Measurements from ENCODE around the gene CMTM4.

The CMTM4 gene

GRCh38 chr16:66652661-66653360 is 43.7 kb downstream of the CMTM4 start:
- Mint-ChIP-seq H3K27ac (no peak overlapping the region), H3K27me3 (peaks cover 10% of the 10 kb centered on the region), H3K4me3 (no peak overlapping the region), H3K36me3 (no peaks in the 10 kb centered on the region), H3K9me3 (no peaks in the 10 kb centered on the region), H3K4me1 (peaks cover 6% of the 10 kb centered on the region)
- no peak for ATAC-seq (ENCODE audit: low read depth)
- no peak for DNase-seq (ENCODE audit: low spot score in 2 of 2)

DNA sequence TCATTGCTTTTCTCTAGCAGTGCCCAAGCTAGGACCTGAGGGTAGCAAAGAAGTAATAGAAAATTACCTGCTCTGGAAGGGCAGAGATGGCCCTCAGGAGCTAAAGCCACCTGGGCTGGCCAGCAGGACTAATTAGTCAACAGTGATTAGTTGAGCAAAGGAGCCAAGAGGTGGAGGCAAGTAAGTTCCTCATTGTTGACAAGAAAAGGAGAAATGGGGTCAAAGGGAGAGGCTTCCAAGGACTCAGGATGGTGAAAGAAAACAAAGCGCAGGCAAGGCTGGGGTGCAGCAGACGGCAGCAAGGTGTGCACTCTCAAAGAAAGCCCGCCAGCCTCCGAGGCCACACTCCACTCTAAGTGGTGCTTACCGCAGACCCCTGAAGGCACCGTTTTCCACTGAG is 44.6 kb downstream of the CMTM4 start:
- H3K27me3 Mint-ChIP-seq, result peaks cover 10% of the 10 kb centered on the region
- no peaks in the 10 kb centered on the region for H3K36me3 Mint-ChIP-seq
- no peak overlapping the region for H3K4me3 Mint-ChIP-seq
- ATAC-seq (ENCODE audit: low read depth) (no peak), DNase-seq (ENCODE audit: low spot score in 2 of 2) (no peak)
- no peaks in the 10 kb centered on the region for H3K9me3 Mint-ChIP-seq
- H3K4me1 Mint-ChIP-seq, result peaks cover 6% of the 10 kb centered on the region
- H3K27ac Mint-ChIP-seq, result no peak overlapping the region

GRCh38 chr16:66651474-66651765 is 45.1 kb downstream of the CMTM4 start:
- Mint-ChIP-seq H3K27ac (no peak overlapping the region), H3K4me3 (no peak overlapping the region), H3K9me3 (no peaks in the 10 kb centered on the region), H3K36me3 (no peaks in the 10 kb centered on the region), H3K4me1 (peaks cover 6% of the 10 kb centered on the region), H3K27me3 (peaks cover 7% of the 10 kb centered on the region)
- no peak for DNase-seq (ENCODE audit: low spot score in 2 of 2)
- no peak for ATAC-seq (ENCODE audit: low read depth)

GRCh38 chr16:66650707-66651473 is 45.7 kb downstream of the CMTM4 start:
- peak; percentile 98 for ATAC-seq (ENCODE audit: low read depth)
- Mint-ChIP-seq H3K4me3 (peak overlapping the region; percentile 37), H3K4me1 (peaks cover 6% of the 10 kb centered on the region), H3K9me3 (no peaks in the 10 kb centered on the region), H3K27me3 (peaks cover 7% of the 10 kb centered on the region), H3K27ac (no peak overlapping the region), H3K36me3 (no peaks in the 10 kb centered on the region)
- peak; percentile 71 to 73 for DNase-seq (ENCODE audit: low spot score in 2 of 2)

GRCh38 chr16:66649636-66650205 is 46.8 kb downstream of the CMTM4 start:
- Mint-ChIP-seq H3K9me3 (no peaks in the 10 kb centered on the region), H3K36me3 (no peaks in the 10 kb centered on the region), H3K27me3 (peaks cover 9% of the 10 kb centered on the region), H3K27ac (no peak overlapping the region), H3K4me1 (peaks cover 6% of the 10 kb centered on the region), H3K4me3 (no peak overlapping the region)
- DNase-seq (ENCODE audit: low spot score in 2 of 2) (no peak), ATAC-seq (ENCODE audit: low read depth) (no peak)

DNA sequence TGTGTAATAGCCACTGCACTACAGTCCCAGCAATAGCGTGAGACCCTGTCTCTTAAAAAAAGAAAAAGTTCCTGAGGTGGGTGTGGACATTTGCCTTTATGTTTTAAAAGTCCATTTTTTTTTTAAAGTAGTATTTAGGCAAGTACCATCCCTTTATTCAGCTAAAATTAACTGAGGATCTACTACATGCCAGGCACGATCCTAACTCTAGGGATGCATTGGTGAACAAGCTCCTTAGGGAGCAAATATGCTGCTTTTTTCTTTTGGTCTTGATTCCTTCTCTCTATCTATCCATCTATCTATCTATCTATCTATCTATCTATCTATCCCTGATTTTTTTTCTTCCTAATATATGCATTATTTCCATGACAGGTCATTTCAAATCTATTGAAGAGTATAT is 47.4 kb downstream of the CMTM4 start:
- Mint-ChIP-seq H3K4me1 (peaks cover 6% of the 10 kb centered on the region), H3K27ac (no peak overlapping the region)

DNA sequence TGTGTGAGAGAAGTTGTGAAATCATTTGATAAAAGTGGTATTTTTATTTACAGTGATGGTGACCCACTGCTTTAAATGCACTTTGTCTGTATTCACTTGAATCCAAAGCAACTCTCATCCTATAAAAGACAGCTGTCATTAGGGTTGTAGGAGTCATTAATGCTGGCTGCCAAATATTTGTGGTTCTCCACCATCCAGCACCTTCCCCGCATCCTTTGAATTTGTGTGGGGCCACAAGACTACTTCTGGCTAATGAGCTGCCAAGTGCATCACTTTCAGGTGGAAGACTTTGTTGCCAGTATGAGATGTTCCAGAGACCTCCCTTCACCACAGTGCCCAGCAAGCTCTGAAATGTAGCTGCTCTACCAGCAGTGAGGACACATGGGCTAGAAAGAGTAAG is 48.7 kb downstream of the CMTM4 start:
- H3K4me1 Mint-ChIP-seq, result peaks cover 3% of the 10 kb centered on the region
- no peaks in the 10 kb centered on the region for H3K9me3 Mint-ChIP-seq
- ATAC-seq (ENCODE audit: low read depth), result no peak
- no peak overlapping the region for H3K4me3 Mint-ChIP-seq
- no peak for DNase-seq (ENCODE audit: low spot score in 2 of 2)
- no peaks in the 10 kb centered on the region for H3K36me3 Mint-ChIP-seq
- peaks cover 2% of the 10 kb centered on the region for H3K27me3 Mint-ChIP-seq
- H3K27ac Mint-ChIP-seq, result no peak overlapping the region

More for the DNA sequence above, 47.4 kb downstream of the CMTM4 start:
- Mint-ChIP-seq H3K36me3 (no peaks in the 10 kb centered on the region), H3K27me3 (peaks cover 5% of the 10 kb centered on the region), H3K4me3 (no peak overlapping the region), H3K9me3 (no peaks in the 10 kb centered on the region)
- ATAC-seq (ENCODE audit: low read depth) (no peak), DNase-seq (ENCODE audit: low spot score in 2 of 2) (no peak)

DNA sequence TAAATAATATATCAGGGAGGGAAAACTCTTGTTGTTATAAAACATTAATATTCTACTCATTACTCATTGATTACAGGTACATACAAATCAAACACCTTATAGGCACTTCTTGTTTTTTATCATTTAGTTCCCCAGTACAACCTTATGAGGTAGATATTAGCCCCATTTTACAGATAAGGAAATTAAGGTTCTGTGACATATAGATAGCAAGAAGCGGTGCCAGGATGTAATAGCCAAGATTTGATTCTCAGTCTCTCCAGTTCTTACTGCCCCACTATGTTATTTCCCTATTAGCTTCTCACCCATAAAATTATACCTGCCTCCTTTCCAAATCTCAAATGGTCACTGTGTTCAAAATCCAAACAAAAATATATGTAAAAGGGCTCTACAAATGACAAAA is 55.2 kb downstream of the CMTM4 start:
- ATAC-seq (ENCODE audit: low read depth) (no peak), DNase-seq (ENCODE audit: low spot score in 2 of 2) (no peak)
- Mint-ChIP-seq H3K4me1 (no peaks in the 10 kb centered on the region), H3K4me3 (no peak overlapping the region), H3K9me3 (no peaks in the 10 kb centered on the region), H3K27me3 (peaks cover 10% of the 10 kb centered on the region), H3K27ac (no peak overlapping the region), H3K36me3 (no peaks in the 10 kb centered on the region)

DNA sequence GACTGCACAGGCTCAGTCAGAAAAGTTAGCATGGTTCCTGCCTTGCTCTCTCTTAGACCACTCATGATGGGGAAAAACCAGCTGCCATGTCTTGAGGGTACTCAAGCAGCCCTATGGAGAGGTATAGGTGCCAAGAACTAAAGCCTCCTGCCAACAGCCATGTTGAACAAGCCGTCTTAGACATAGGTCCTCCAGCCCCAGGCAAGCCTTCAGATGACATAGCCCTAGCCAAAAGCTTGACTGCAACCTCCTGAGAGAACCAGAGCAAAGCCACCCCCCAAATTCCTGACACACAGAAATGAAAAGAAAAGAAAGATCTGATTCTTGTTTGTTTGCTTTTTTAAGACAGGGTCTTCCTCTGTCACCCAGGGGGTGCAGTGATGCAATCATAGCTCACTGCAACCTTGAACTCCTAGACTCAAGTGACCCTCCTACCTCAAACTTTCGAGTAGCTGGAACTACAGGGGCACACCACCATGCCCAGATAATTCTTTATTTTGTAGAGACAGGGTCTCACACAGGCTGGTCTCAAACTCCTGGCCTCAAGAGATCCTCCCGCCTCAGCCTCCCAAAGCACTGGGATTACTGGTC is 55.7 kb downstream of the CMTM4 start:
- DNase-seq (ENCODE audit: low spot score in 2 of 2) (no peak), ATAC-seq (ENCODE audit: low read depth) (no peak)
- Mint-ChIP-seq H3K36me3 (no peaks in the 10 kb centered on the region), H3K27ac (no peak overlapping the region), H3K9me3 (no peaks in the 10 kb centered on the region), H3K4me3 (no peak overlapping the region), H3K4me1 (no peaks in the 10 kb centered on the region), H3K27me3 (peaks cover 9% of the 10 kb centered on the region)

DNA sequence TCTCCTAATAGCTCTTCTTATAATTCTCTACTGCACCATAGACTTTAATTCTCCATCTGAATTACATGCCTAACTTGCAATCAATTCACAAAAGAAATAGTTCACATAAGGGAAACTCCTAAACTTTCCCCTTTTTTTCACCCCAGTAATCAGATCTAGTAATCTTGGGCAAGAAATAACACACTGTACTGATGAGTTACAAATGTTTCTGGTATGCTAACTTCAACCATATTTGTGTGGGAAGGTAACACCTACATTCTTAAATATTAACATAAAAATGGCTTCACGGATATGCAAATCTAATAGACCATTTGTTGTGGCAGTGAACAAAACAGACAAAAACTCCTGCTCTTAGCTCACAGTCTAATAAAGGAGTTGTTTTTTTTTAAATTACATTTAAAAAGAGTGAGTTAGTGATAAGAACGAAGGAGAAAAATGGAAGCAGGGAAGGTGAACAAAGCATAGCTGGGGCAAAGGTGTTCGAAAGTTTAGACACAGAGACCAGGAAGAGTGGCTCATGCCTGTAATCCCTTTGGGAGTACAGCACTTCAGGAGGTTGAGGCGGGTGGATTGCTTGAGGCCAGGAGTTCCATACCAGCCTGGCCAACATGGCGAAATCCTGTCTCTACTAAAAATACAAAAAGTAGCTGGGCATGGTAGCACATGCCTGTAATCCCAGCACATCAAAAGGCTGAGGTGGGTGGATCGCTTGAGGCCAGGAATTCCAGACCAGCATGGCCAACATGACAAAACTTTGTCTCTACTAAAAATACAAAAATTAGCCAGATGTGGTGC is 57.3 kb downstream of the CMTM4 start:
- peaks cover 10% of the 10 kb centered on the region for H3K27me3 Mint-ChIP-seq
- no peak for ATAC-seq (ENCODE audit: low read depth)

GRCh38 chr16:66637806-66638205 is 58.7 kb downstream of the CMTM4 start:
- Mint-ChIP-seq H3K9me3 (no peaks in the 10 kb centered on the region), H3K4me1 (no peaks in the 10 kb centered on the region), H3K36me3 (no peaks in the 10 kb centered on the region), H3K27ac (no peak overlapping the region), H3K27me3 (peaks cover 12% of the 10 kb centered on the region), H3K4me3 (no peak overlapping the region)
- DNase-seq (ENCODE audit: low spot score in 2 of 2) (no peak), ATAC-seq (ENCODE audit: low read depth) (no peak)

More for the DNA sequence above, 57.3 kb downstream of the CMTM4 start:
- H3K36me3 Mint-ChIP-seq, result no peaks in the 10 kb centered on the region
- no peak overlapping the region for H3K27ac Mint-ChIP-seq
- no peaks in the 10 kb centered on the region for H3K9me3 Mint-ChIP-seq
- no peak for DNase-seq (ENCODE audit: low spot score in 2 of 2)
- no peaks in the 10 kb centered on the region for H3K4me1 Mint-ChIP-seq
- no peak overlapping the region for H3K4me3 Mint-ChIP-seq

DNA sequence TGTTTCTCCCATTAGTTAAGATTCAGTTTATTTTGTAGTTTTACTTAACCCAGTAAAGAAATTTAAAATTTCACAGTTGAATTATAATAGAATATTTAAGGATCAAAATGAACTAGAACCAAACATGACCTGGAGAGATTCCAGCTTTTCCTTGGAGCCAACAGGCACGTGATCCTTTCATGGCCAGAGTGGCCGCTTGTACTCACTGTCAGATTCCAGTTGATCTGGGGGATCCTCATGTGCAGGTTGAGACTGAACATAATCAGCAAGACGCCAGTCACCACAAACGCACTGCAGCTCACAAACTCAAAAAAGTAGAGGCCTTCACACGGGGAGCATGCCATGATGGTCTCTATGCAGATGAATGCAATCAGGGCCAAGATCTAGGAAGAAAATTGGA is 60.3 kb downstream of the CMTM4 start:
- no peaks in the 10 kb centered on the region for H3K4me1 Mint-ChIP-seq
- H3K4me3 Mint-ChIP-seq, result no peak overlapping the region
- no peak for DNase-seq (ENCODE audit: low spot score in 2 of 2)
- no peaks in the 10 kb centered on the region for H3K36me3 Mint-ChIP-seq
- ATAC-seq (ENCODE audit: low read depth), result no peak
- H3K27me3 Mint-ChIP-seq, result peaks cover 15% of the 10 kb centered on the region
- H3K27ac Mint-ChIP-seq, result no peak overlapping the region
- no peaks in the 10 kb centered on the region for H3K9me3 Mint-ChIP-seq

DNA sequence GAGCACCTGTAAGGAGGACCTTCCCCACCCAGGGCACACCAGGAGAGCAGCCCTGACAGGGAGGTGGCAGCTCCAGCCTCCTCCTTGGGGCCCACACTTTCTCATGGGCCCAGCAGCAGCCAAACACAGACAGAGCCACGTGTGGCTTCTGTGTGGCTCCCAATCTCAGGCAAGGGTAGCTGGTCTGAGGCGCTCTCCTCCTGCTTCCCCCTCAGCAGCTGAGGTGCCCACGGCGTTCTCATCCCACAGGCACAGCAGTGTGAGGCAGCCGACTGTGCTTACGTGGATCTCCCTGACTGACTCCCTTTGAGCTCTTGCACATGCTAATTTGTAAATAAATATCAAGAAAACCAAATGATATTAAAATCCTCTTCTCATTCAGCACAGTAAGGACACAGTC is 61.1 kb downstream of the CMTM4 start:
- H3K9me3 Mint-ChIP-seq, result no peaks in the 10 kb centered on the region
- H3K27ac Mint-ChIP-seq, result no peak overlapping the region
- H3K4me1 Mint-ChIP-seq, result no peaks in the 10 kb centered on the region
- ATAC-seq (ENCODE audit: low read depth) (no peak), DNase-seq (ENCODE audit: low spot score in 2 of 2) (no peak)
- no peaks in the 10 kb centered on the region for H3K36me3 Mint-ChIP-seq
- peaks cover 15% of the 10 kb centered on the region for H3K27me3 Mint-ChIP-seq
- no peak overlapping the region for H3K4me3 Mint-ChIP-seq
